SU-DHL-6 (cell line): ENCODE data around the gene ZFP36.

Source experiments
- H2AFZ ChIP-seq: fragments of 200-600 bp; sonication (generic); 2 replicates; pipeline ENCODE4 v1.6.1; 2014; ENCODE audit warnings: low read depth, mild to moderate bottlenecking, moderate library complexity, mixed read lengths, antibody characterized with exemption, low read length; ENCODE audit not compliant: severe bottlenecking
- H3F3A ChIP-seq: fragments of 200-600 bp; shearing (Covaris generic); 2 replicates; pipeline ENCODE4 v1.6.0; 2016; ENCODE audit warnings: antibody characterized with exemption, mild to moderate bottlenecking; ENCODE audit not compliant: insufficient read depth
- H3K27ac ChIP-seq: fragments of 200-600 bp; sonication (generic); 2 replicates; pipeline ENCODE4 v1.5.1; 2016; ENCODE audit warnings: low read depth, mild to moderate bottlenecking, low read length, moderate library complexity, mixed read lengths
- H3K27me3 ChIP-seq: fragments of 200-600 bp; sonication (generic), shearing (Covaris generic); 2 replicates; pipeline ENCODE4 v1.6.0; 2014; ENCODE audit warnings: mild to moderate bottlenecking, low read length
- H3K36me3 ChIP-seq: fragments of 200-600 bp; sonication (generic); 2 replicates; pipeline ENCODE4 v1.6.1; 2014; ENCODE audit warnings: mild to moderate bottlenecking, low read length, mixed read lengths
- H3K4me2 ChIP-seq: fragments of 300-600, 200-600 bp; shearing (Covaris generic), sonication (generic); 2 replicates; pipeline ENCODE4 v1.6.0; 2014; ENCODE audit warnings: low read length, low read depth, mild to moderate bottlenecking; ENCODE audit not compliant: poor library complexity, severe bottlenecking
- H3K4me3 ChIP-seq: fragments of 200-600 bp; sonication (generic); 2 replicates; pipeline ENCODE4 v1.5.1; 2014; ENCODE audit warnings: antibody characterized with exemption, low read length, mild to moderate bottlenecking, mixed read lengths; ENCODE audit not compliant: insufficient read depth, poor library complexity, severe bottlenecking
- H3K79me2 ChIP-seq: fragments of 200-600 bp; sonication (generic); 2 replicates; pipeline ENCODE4 v1.6.1; 2014; ENCODE audit warnings: mild to moderate bottlenecking, low read length, moderate library complexity; ENCODE audit not compliant: insufficient read depth
- H3K9ac ChIP-seq: fragments of 200-600 bp; sonication (generic); 2 replicates; pipeline ENCODE4 v1.7.0; 2014; ENCODE audit warnings: mild to moderate bottlenecking, low read length
- H3K9me2 ChIP-seq: fragments of 200-600 bp; sonication (generic); replicated peaks from 2 replicates; pipeline ENCODE4 v1.6.1; 2014; ENCODE audit warnings: low read length; ENCODE audit not compliant: insufficient read depth
- H3K9me3 ChIP-seq: fragments of 200-600 bp; sonication (generic); 2 replicates; pipeline ENCODE4 v1.6.1; 2014; ENCODE audit warnings: low read length, mixed read lengths; ENCODE audit not compliant: insufficient read depth
- H4K20me1 ChIP-seq: fragments of 200-600 bp; sonication (generic); 2 replicates; pipeline ENCODE4 v1.6.1; 2014; ENCODE audit warnings: low read depth, mild to moderate bottlenecking, antibody characterized with exemption, low read length, moderate library complexity, mixed read lengths
- CTCF ChIP-seq: fragments of 200-600 bp; sonication (generic); IDR thresholded peaks from one replicate; pipeline ENCODE4 v1.5.1; 2017; ENCODE audit warnings: antibody characterized with exemption, mild to moderate bottlenecking, low read length, moderate library complexity; ENCODE audit not compliant: insufficient read depth, poor library complexity, severe bottlenecking
- EZH2phosphoT487 ChIP-seq: fragments of 200-600 bp; sonication (generic), shearing (Covaris generic); conservative IDR thresholded peaks from 2 replicates; pipeline ENCODE4 v1.6.1; 2018; ENCODE audit warnings: mild to moderate bottlenecking, antibody characterized with exemption, low read length, moderate library complexity, mixed read lengths

The ZFP36 gene

DNA sequence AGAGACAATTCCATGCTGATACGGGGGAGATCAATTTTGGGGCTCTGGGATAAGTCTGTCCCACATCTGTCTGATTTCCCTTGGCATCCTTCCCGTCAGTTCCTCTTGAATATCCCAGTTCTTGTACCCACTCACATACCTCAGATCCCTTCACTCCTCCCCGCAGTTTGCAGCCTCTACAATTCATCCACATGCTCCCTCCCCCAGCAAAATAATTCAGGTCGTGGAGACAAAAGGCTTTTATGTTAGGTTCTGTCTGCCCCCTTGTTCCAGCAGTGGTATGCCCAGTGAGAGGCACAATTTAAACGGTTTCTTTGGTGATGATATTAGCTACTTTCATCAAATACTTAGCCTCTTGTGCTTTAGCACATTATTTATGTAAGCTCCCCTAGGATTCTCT, 19.5 kb downstream of the ZFP36 start:
- TF ChIP-seq CTCF (no peak), EZH2phosphoT487 (no peak)
- Histone ChIP-seq H3K27me3 (no peaks in the 10 kb centered on the region), H4K20me1 (no peaks in the 10 kb centered on the region), H3K4me2 (no peak overlapping the region), H3K79me2 (no peaks in the 10 kb centered on the region), H3K27ac (no peak overlapping the region), H3K9me3 (no peaks in the 10 kb centered on the region), H3K36me3 (no peaks in the 10 kb centered on the region), H2AFZ (no peak overlapping the region), H3K9me2 (no peaks in the 10 kb centered on the region), H3F3A (peaks cover 24% of the 10 kb centered on the region), H3K9ac (no peak overlapping the region), H3K4me3 (no peak overlapping the region)

DNA sequence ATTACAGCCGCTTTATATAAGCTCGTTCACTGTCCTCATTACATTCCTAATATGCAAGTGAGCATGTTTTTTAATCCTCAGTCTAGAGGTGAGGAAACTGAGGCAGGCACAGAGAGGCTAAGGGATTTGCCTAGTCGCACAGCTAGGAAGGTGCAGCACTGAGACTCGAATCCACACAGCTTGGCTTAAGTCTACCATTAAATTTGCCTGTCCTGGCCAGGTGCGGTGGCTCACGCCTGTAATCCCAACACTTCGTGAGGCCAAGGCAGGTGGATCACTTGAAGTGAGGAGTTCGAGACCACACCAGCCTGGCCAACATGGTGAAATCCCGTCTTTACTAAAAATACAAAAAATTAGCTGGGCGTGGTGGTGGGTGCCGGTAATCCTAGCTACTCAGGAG, 21.1 kb downstream of the ZFP36 start:
- H3K27me3 ChIP-seq = no peaks in the 10 kb centered on the region
- H3K79me2 ChIP-seq = no peaks in the 10 kb centered on the region
- no peak for TF ChIP-seq EZH2phosphoT487
- TF ChIP-seq CTCF = no peak
- peaks cover 35% of the 10 kb centered on the region for H3F3A ChIP-seq
- peaks cover 4% of the 10 kb centered on the region; the same call in 1 of the 2 replicates for H3K36me3 ChIP-seq
- H4K20me1 ChIP-seq = no peaks in the 10 kb centered on the region; the same call in 1 of the 2 replicates
- H3K4me3 ChIP-seq = no peak overlapping the region
- H3K9ac ChIP-seq = no peak overlapping the region
- H3K9me2 ChIP-seq = no peaks in the 10 kb centered on the region
- no peak overlapping the region for H2AFZ ChIP-seq
- no peaks in the 10 kb centered on the region for H3K9me3 ChIP-seq
- H3K4me2 ChIP-seq = no peak overlapping the region
- H3K27ac ChIP-seq = no peak overlapping the region

DNA sequence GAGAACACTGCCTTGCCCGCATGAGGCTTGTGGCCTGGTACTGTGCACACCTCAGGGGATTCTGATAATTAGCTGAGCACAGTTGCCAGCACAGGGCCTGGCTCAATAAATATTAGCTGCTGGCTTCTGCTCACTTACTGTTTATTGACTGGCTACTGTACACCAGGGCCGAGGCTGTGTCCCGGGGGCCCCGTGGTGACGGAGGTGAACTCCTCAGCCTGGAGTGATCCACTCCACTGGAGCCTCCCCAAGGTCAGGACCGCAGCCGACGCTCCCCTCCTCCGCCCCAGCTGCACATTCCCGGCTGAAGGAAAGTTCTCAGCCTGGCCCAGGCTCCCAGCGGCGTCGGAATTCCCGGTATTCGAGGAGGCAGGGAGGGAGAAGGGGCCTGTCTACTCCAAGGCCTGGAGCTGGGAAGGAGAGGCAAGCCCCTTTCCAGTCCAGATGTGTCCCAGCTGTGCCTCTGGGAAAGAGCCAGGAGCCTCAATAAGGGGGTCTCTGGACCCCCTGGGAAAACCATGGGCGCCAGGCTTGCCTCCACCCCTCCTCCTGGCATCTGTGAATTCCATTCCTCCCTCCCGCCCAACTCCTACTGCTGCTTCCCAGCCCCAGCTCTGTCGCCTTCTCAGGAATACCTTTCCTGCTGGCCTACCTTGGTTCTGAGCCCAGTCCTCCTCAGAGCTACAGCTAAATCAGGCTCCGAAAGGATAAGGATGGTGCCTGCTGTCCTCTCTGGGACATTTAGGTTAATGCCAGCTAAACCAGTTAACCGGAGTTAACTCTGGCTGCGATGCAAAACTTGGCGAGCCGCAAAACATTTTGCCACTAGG, 21.9 kb downstream of the ZFP36 start:
- Histone ChIP-seq H3K27me3 (no peaks in the 10 kb centered on the region), H3F3A (peaks cover 43% of the 10 kb centered on the region), H3K36me3 (peaks cover 12% of the 10 kb centered on the region), H2AFZ (no peak overlapping the region), H3K4me2 (no peak overlapping the region), H3K79me2 (peaks cover 4% of the 10 kb centered on the region), H3K9me2 (no peaks in the 10 kb centered on the region), H3K4me3 (no peak overlapping the region), H4K20me1 (peaks cover 3% of the 10 kb centered on the region; the same call in 1 of the 2 replicates), H3K27ac (no peak overlapping the region), H3K9ac (no peak overlapping the region), H3K9me3 (no peaks in the 10 kb centered on the region)
- TF ChIP-seq EZH2phosphoT487 (no peak), CTCF (no peak)
